Stimulated activated naive CD8-positive, alpha-beta T cell treated with anti-CD3 and anti-CD28 coated beads, Interleukin-15, amount 100 ng/mL, for 72 hours (primary cell): ENCODE data around the gene RAB6A.
"Not testable (repeated sequence)": the region's sequence is repeated elsewhere in the genome, so short reads cannot be mapped to it uniquely, and the experiment has no call there.

Experiments used
- ATAC-seq: fragments of 150-1000 bp; cut with Tn5 transposase; 2 replicates; pipeline ENCODE4 v1.10.0; 2021; ENCODE audit warnings: mild to moderate bottlenecking, moderate library complexity
- DNase-seq, 2 donors: peaks; one replicate each; pipeline ENCODE4 v3.0.0; 2021 to 2022
- H3K27ac Mint-ChIP-seq, 2 donors: one replicate each; pipeline ENCODE4 v1.8.0; 2022; ENCODE audit warnings: mild to moderate bottlenecking in 2 of 2, mixed read lengths in 2 of 2, moderate library complexity in 2 of 2
- H3K27me3 Mint-ChIP-seq: one replicate; pipeline ENCODE4 v1.8.0; 2022; ENCODE audit warnings: mixed read lengths
- H3K4me1 Mint-ChIP-seq: one replicate; pipeline ENCODE4 v1.8.0; 2022; ENCODE audit warnings: mild to moderate bottlenecking, mixed read lengths
- H3K4me3 Mint-ChIP-seq, 2 donors: one replicate each; pipeline ENCODE4 v1.8.0; 2022; ENCODE audit warnings: mild to moderate bottlenecking in 2 of 2, mixed read lengths in 2 of 2, moderate library complexity in 1 of 2
- H3K9me3 Mint-ChIP-seq, 2 donors: one replicate each; pipeline ENCODE4 v1.8.0; 2022; ENCODE audit warnings: mixed read lengths in 2 of 2

The RAB6A gene

GRCh38 chr11:73760679-73761402, at the start of gene RAB6A:
RAB6A (minus strand) TSS chr11:73761074; CDS start chr11:73760635, 439 bp downstream.
- no peaks in the 10 kb centered on the region for H3K9me3 Mint-ChIP-seq
- ATAC-seq (peak; percentile 93), DNase-seq (peak; percentile 99 to 100)
- H3K4me1 Mint-ChIP-seq, result peaks cover 42% of the 10 kb centered on the region
- peak within 1 kb of the TSS; percentile 95 to 98 for H3K27ac Mint-ChIP-seq
- H3K4me3 Mint-ChIP-seq, result peak within 1 kb of the TSS; percentile 96 to 97
- H3K27me3 Mint-ChIP-seq, result no peaks in the 10 kb centered on the region

GRCh38 chr11:73810637-73811036, 49.8 kb upstream of the RAB6A start:
- DNase-seq (no peak), ATAC-seq (no peak)
- H3K27ac Mint-ChIP-seq, result no peak overlapping the region
- no peak overlapping the region for H3K4me3 Mint-ChIP-seq
- no peaks in the 10 kb centered on the region for H3K27me3 Mint-ChIP-seq
- H3K4me1 Mint-ChIP-seq, result peaks cover 6% of the 10 kb centered on the region
- H3K9me3 Mint-ChIP-seq, result no peaks in the 10 kb centered on the region

GRCh38 chr11:73808052-73808451, 47.2 kb upstream of the RAB6A start:
- no peaks in the 10 kb centered on the region for H3K4me1 Mint-ChIP-seq
- DNase-seq (no peak), ATAC-seq (no peak)
- H3K27me3 Mint-ChIP-seq, result no peaks in the 10 kb centered on the region
- H3K9me3 Mint-ChIP-seq, result no peaks in the 10 kb centered on the region
- no peak overlapping the region for H3K27ac Mint-ChIP-seq
- H3K4me3 Mint-ChIP-seq, result no peak overlapping the region

- Mint-ChIP-seq H3K27me3 (no peaks in the 10 kb centered on the region), H3K4me3 (no peak overlapping the region), H3K9me3 (no peaks in the 10 kb centered on the region), H3K27ac (no peak overlapping the region), H3K4me1 (no peaks in the 10 kb centered on the region)
- no peak for ATAC-seq
- no peak for DNase-seq
Observed at GRCh38 chr11:73804712-73805111, 43.8 kb upstream of the RAB6A start.

GRCh38 chr11:73801136-73801535, 40.3 kb upstream of the RAB6A start:
- H3K27ac Mint-ChIP-seq, result no peak overlapping the region
- no peaks in the 10 kb centered on the region for H3K27me3 Mint-ChIP-seq
- no peaks in the 10 kb centered on the region for H3K9me3 Mint-ChIP-seq
- H3K4me1 Mint-ChIP-seq, result no peaks in the 10 kb centered on the region
- H3K4me3 Mint-ChIP-seq, result no peak overlapping the region
- DNase-seq, result no peak
- ATAC-seq, result no peak

- no peaks in the 10 kb centered on the region for H3K9me3 Mint-ChIP-seq
- no peaks in the 10 kb centered on the region for H3K4me1 Mint-ChIP-seq
- no peak overlapping the region for H3K4me3 Mint-ChIP-seq
- H3K27me3 Mint-ChIP-seq, result no peaks in the 10 kb centered on the region
- DNase-seq, result no peak
- ATAC-seq, result no peak
- H3K27ac Mint-ChIP-seq, result no peak overlapping the region
Observed at GRCh38 chr11:73800276-73800806, 39.5 kb upstream of the RAB6A start.

GRCh38 chr11:73797457-73797856, 36.6 kb upstream of the RAB6A start:
- H3K4me1 Mint-ChIP-seq, result peaks cover 6% of the 10 kb centered on the region
- H3K4me3 Mint-ChIP-seq, result no peak overlapping the region
- DNase-seq, result no peak
- no peak for ATAC-seq
- no peaks in the 10 kb centered on the region for H3K27me3 Mint-ChIP-seq
- no peaks in the 10 kb centered on the region for H3K9me3 Mint-ChIP-seq
- H3K27ac Mint-ChIP-seq, result no peak overlapping the region

GRCh38 chr11:73795925-73796632, 35.2 kb upstream of the RAB6A start:
- DNase-seq, result no peak
- Mint-ChIP-seq H3K27ac (no peak overlapping the region), H3K27me3 (no peaks in the 10 kb centered on the region), H3K9me3 (no peaks in the 10 kb centered on the region), H3K4me3 (no peak overlapping the region), H3K4me1 (peaks cover 6% of the 10 kb centered on the region)
- no peak for ATAC-seq

- Mint-ChIP-seq H3K4me1 (peaks cover 18% of the 10 kb centered on the region), H3K27me3 (no peaks in the 10 kb centered on the region), H3K9me3 (no peaks in the 10 kb centered on the region), H3K4me3 (no peak overlapping the region), H3K27ac (no peak overlapping the region)
- no peak for ATAC-seq
- no peak for DNase-seq
Observed at GRCh38 chr11:73792584-73792983, 31.7 kb upstream of the RAB6A start.

GRCh38 chr11:73789279-73789670, 28.4 kb upstream of the RAB6A start:
- no peaks in the 10 kb centered on the region for H3K27me3 Mint-ChIP-seq
- no peak overlapping the region for H3K27ac Mint-ChIP-seq
- peaks cover 28% of the 10 kb centered on the region for H3K4me1 Mint-ChIP-seq
- no peak for DNase-seq
- peak overlapping the region; percentile 98 to 100 for H3K4me3 Mint-ChIP-seq
- ATAC-seq, result no peak
- no peaks in the 10 kb centered on the region for H3K9me3 Mint-ChIP-seq

- ATAC-seq (peak; percentile 99), DNase-seq (peak; percentile 85 to 92)
- Mint-ChIP-seq H3K9me3 (no peaks in the 10 kb centered on the region), H3K27ac (peak within 1 kb of the TSS; percentile 99 to 100), H3K4me1 (peaks cover 32% of the 10 kb centered on the region), H3K27me3 (no peaks in the 10 kb centered on the region), H3K4me3 (peak within 1 kb of the TSS; percentile 98 to 100)
Observed at GRCh38 chr11:73787643-73788558, 27.0 kb upstream of the RAB6A start, which contains the start of gene MRPL48. MRPL48 (plus strand) TSS chr11:73787874; CDS start chr11:73787972, 98 bp downstream.

GRCh38 chr11:73787051-73787642, 26.3 kb upstream of the RAB6A start:
- Mint-ChIP-seq H3K27ac (peak overlapping the region; percentile 99 to 100), H3K9me3 (no peaks in the 10 kb centered on the region), H3K27me3 (no peaks in the 10 kb centered on the region), H3K4me1 (peaks cover 32% of the 10 kb centered on the region), H3K4me3 (peak overlapping the region; percentile 98 to 100)
- DNase-seq (no peak), ATAC-seq (no peak)

- H3K9me3 Mint-ChIP-seq, result not testable (repeated sequence)
Observed at GRCh38 chr11:73785467-73785866, 24.6 kb upstream of the RAB6A start.

GRCh38 chr11:73784734-73785133, 23.9 kb upstream of the RAB6A start:
- peak overlapping the region in 1 of 2 donors; percentile 20 for H3K4me3 Mint-ChIP-seq
- no peaks in the 10 kb centered on the region for H3K9me3 Mint-ChIP-seq
- H3K4me1 Mint-ChIP-seq, result peaks cover 39% of the 10 kb centered on the region
- DNase-seq, result no peak
- peak overlapping the region; percentile 98 to 99 for H3K27ac Mint-ChIP-seq
- peaks cover 8% of the 10 kb centered on the region for H3K27me3 Mint-ChIP-seq
- no peak for ATAC-seq

More at GRCh38 chr11:73785467-73785866, 24.6 kb upstream of the RAB6A start:
- H3K27me3 Mint-ChIP-seq, H3K4me3 Mint-ChIP-seq, ATAC-seq, DNase-seq: not testable (repeated sequence)
- H3K27ac Mint-ChIP-seq, result peak overlapping the region; percentile 98 to 99
- peaks cover 39% of the 10 kb centered on the region for H3K4me1 Mint-ChIP-seq
